Pancreas (tissue), 10 donors: ENCODE data around the gene SLC20A1. TPM values are rescaled to one million over a fixed set of nuclear protein-coding genes. Genes with fewer than 3 reads are reported as not detected.

Source experiments
- ATAC-seq, 4 donors: fragments of 200-7000 bp; cut with Tn5 transposase; one replicate each; pipeline versions ENCODE4 v1.8.0 to v1.9.1; 2020; ENCODE audit warnings: mild to moderate bottlenecking in 4 of 4, moderate library complexity in 4 of 4
- DNase-seq, 6 donors: peaks; one replicate each; pipeline ENCODE4 v3.0.0-alpha.2; 2020
- FAIRE-seq: peaks from 2 replicates; lab custom pipeline; 2012; peaks lifted over from hg19 to GRCh38; lab: Jason Lieb, UNC
- H3K27ac ChIP-seq, 4 donors: fragments of 200-600 bp; sonication (generic); 1 replicate in 3 of 4; 2 replicates in 1 of 4; pipeline versions ENCODE4 v1.5.0 to v1.8.0; 2020
- H3K27me3 ChIP-seq, 4 donors: fragments of 200-600 bp; one replicate each; pipeline ENCODE4 v1.8.0; 2021
- H3K36me3 ChIP-seq, 3 donors: fragments of 200-600 bp; sonication (generic) in 1 of 3; one replicate each; pipeline versions ENCODE4 v1.5.0 to v1.8.0; 2020 to 2021
- H3K4me1 ChIP-seq, 3 donors: fragments of 200-600 bp; one replicate each; pipeline ENCODE4 v1.8.0; 2021
- H3K4me3 ChIP-seq, 4 donors: fragments of 200-600 bp; sonication (generic) in 2 of 4; one replicate each; pipeline versions ENCODE4 v1.5.0 to v1.8.0; 2020 to 2021
- H3K9me3 ChIP-seq, 4 donors: fragments of 200-600 bp; one replicate each; pipeline ENCODE4 v1.8.0; 2021
- CTCF ChIP-seq, 4 donors: fragments of 200-600 bp; sonication (generic) in 3 of 4; IDR thresholded peaks; one replicate each; pipeline versions ENCODE4 v1.5.0 to v1.8.0; 2021; ENCODE audit warnings: antibody characterized with exemption in 4 of 4
- WGBS, 2 donors: extraction: QIAGEN DNeasy Blood & Tissue Kit; methylation state at CpG; one replicate each; pipeline ENCODE4 v1.1.7; 2013; 5-methylcytosine and 5-hydroxymethylcytosine counted together
- intact Hi-C, 3 donors: fragments of 100-400 bp; cut with DNase I; formaldehyde crosslinking; loops; one replicate each; pipeline versions ENCODE4 v1.11.1 to v1.14.2; 2022
- polyA plus RNA-seq, 2 donors: library from polyadenylated mRNA; stranded (reverse); fragments of 200-250 nt; gene quantifications; one replicate each; pipeline ENCODE4 v1.2.3, GENCODE V29; 2013
- total RNA-seq, 6 donors: library from RNA; stranded (reverse); fragmentation: NEBNext Ultra II Directional in 4 of 6; extraction: Animal tissue kit (Norgen Biotek cat#: 25700) in 4 of 6; gene quantifications; one replicate each; pipeline versions ENCODE4 v1.2.1 to v1.2.4, GENCODE V29; 2021 to 2023
- donor health status: healthy with polysubstance abuse.
- donor health status: DM: no; HTN: no; CAD: no; lungs with moderate emphysema.
- donor health status: DM: no; HTN: no; CAD: no.
- donor health status: control.
- donor health status: control.
- donor health status: Bipolar disorder and iron deficiency.
- donor health status: DM: yes; HTN: yes; CAD: no.
- donor health status: DM: no; HTN: no; CAD: no.
- donor health status: DM: no; HTN: no; CAD: no.
- donor health status: DM: yes; HTN: yes; CAD: no.

SLC20A1 gene
- total and polyA plus RNA-seq, 8 donors: 10.6 to 25.9 (median 17.2) TPM

- 36 to 48% methylated on average over 3 of the region's 3 CpGs for WGBS, 2 donors
- no peaks in the 10 kb centered on the region for H3K27me3 ChIP-seq
- no peak overlapping the region for H3K4me3 ChIP-seq
- FAIRE-seq (no peak), ATAC-seq (peak in 1 of 4 donors; percentile 29), DNase-seq (no peak)
- no peak for TF ChIP-seq CTCF (IDR thresholded peaks at IDR 0.05)
- intact Hi-C loops: no loop called here
- H3K36me3 ChIP-seq: no peaks in the 10 kb centered on the region
- peaks cover 0 to 5% (median 0%) of the 10 kb centered on the region in 3 donors for H3K4me1 ChIP-seq
- no peaks in the 10 kb centered on the region for H3K9me3 ChIP-seq
- no peak overlapping the region for H3K27ac ChIP-seq
These were observed 42.8 kb upstream of the SLC20A1 start for GRCh38 chr2:112602917-112603316.

- Histone ChIP-seq H3K4me3 (no peak overlapping the region), H3K36me3 (no peaks in the 10 kb centered on the region), H3K4me1 (peaks cover 0 to 5% (median 0%) of the 10 kb centered on the region in 3 donors), H3K27me3 (no peaks in the 10 kb centered on the region), H3K27ac (no peak overlapping the region), H3K9me3 (no peaks in the 10 kb centered on the region)
- intact Hi-C loops: no loop called here
- WGBS, 2 donors: 71 to 86% methylated on average over 2 of the region's 2 CpGs
- no peak for DNase-seq
- no peak for TF ChIP-seq CTCF (IDR thresholded peaks at IDR 0.05)
- no peak for FAIRE-seq
- ATAC-seq: no peak
These were observed 42.0 kb upstream of the SLC20A1 start for GRCh38 chr2:112603731-112604130.

GRCh38 chr2:112604952-112605351 is 40.8 kb upstream of the SLC20A1 start:
- DNase-seq (no peak), ATAC-seq (no peak), FAIRE-seq (no peak)
- H3K27ac ChIP-seq: no peak overlapping the region
- peaks cover 0 to 2% (median 0%) of the 10 kb centered on the region in 3 donors for H3K4me1 ChIP-seq
- H3K27me3 ChIP-seq: no peaks in the 10 kb centered on the region
- H3K36me3 ChIP-seq: no peaks in the 10 kb centered on the region
- no peak for TF ChIP-seq CTCF (IDR thresholded peaks at IDR 0.05)
- no peaks in the 10 kb centered on the region for H3K9me3 ChIP-seq
- WGBS, 2 donors: 72 to 76% methylated on average over 4 of the region's 4 CpGs
- H3K4me3 ChIP-seq: no peak overlapping the region
- intact Hi-C loops: loop anchor here in 1 of 3 donors (5.0 kb wide), 1 partner anchor 122 kb away; no protein-coding TSS in a partner anchor

GRCh38 chr2:112605926-112606325 is 39.8 kb upstream of the SLC20A1 start:
- Histone ChIP-seq H3K4me3 (no peak overlapping the region), H3K36me3 (no peaks in the 10 kb centered on the region), H3K9me3 (no peaks in the 10 kb centered on the region), H3K27ac (no peak overlapping the region), H3K4me1 (no peaks in the 10 kb centered on the region), H3K27me3 (no peaks in the 10 kb centered on the region)
- WGBS, 2 donors: 84 to 91% methylated on average over 5 of the region's 5 CpGs
- FAIRE-seq (no peak), DNase-seq (peak in 1 of 6 donors; percentile 4), ATAC-seq (no peak)
- TF ChIP-seq CTCF (IDR thresholded peaks at IDR 0.05): no peak
- intact Hi-C loops: loop anchor here in 1 of 3 donors (5.0 kb wide), 1 partner anchor 121 kb away; no protein-coding TSS in a partner anchor

GRCh38 chr2:112606547-112606946 is 39.2 kb upstream of the SLC20A1 start:
- H3K27me3 ChIP-seq: no peaks in the 10 kb centered on the region
- peak in 1 of 4 donors; percentile 25 for ATAC-seq
- H3K4me1 ChIP-seq: no peaks in the 10 kb centered on the region
- H3K36me3 ChIP-seq: no peaks in the 10 kb centered on the region
- no peak overlapping the region for H3K4me3 ChIP-seq
- no peak for TF ChIP-seq CTCF (IDR thresholded peaks at IDR 0.05)
- FAIRE-seq: no peak
- intact Hi-C loops: loop anchor here in 1 of 3 donors (5.0 kb wide), 1 partner anchor 121 kb away; no protein-coding TSS in a partner anchor
- no peak overlapping the region for H3K27ac ChIP-seq
- 82 to 85% methylated on average over 4 of the region's 4 CpGs for WGBS, 2 donors
- H3K9me3 ChIP-seq: no peaks in the 10 kb centered on the region
- DNase-seq: no peak
